ENCODE results near the gene PNMA6E.

DNA sequence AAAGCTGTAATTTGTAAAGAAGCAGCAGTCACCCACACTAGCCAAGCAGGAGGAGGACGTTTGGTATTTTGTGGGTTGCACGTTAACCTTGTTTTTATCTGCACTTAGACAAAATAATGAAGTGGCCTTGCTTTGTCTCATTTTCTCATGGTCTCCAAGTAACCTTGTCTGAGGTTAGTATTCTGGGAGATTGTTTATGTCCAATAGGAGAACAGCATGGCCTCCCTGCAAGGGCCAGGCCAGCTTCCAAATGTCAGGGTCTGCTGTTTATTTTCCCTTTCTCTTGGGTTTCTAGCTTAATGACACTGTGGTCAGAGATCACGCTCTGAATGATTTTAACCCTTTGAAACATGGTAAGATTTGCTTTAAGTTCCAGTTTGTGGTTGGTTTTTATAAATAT, 29.9 kb downstream of the PNMA6E start:
- TF ChIP-seq, protein P1, sequence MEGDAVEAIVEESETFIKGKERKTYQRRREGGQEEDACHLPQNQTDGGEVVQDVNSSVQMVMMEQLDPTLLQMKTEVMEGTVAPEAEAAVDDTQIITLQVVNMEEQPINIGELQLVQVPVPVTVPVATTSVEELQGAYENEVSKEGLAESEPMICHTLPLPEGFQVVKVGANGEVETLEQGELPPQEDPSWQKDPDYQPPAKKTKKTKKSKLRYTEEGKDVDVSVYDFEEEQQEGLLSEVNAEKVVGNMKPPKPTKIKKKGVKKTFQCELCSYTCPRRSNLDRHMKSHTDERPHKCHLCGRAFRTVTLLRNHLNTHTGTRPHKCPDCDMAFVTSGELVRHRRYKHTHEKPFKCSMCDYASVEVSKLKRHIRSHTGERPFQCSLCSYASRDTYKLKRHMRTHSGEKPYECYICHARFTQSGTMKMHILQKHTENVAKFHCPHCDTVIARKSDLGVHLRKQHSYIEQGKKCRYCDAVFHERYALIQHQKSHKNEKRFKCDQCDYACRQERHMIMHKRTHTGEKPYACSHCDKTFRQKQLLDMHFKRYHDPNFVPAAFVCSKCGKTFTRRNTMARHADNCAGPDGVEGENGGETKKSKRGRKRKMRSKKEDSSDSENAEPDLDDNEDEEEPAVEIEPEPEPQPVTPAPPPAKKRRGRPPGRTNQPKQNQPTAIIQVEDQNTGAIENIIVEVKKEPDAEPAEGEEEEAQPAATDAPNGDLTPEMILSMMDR (IDR thresholded peaks at IDR 0.05; ENCODE audit: low read depth, low read length), result no peak
- TF ChIP-seq MYC (IDR thresholded peaks at IDR 0.05; ENCODE audit: low read depth, low read length), result no peak
